Lower leg skin (tissue), 3 donors: ENCODE data around the gene GNAS.

Experiments used
- CTCF ChIP-seq, 3 donors: fragments of 450-650 bp; IDR thresholded peaks; one replicate each; pipeline ENCODE4 v1.5.1; 2016; ENCODE audit warnings: antibody characterized with exemption in 3 of 3, mild to moderate bottlenecking in 3 of 3, moderate library complexity in 2 of 3
- POLR2A ChIP-seq, 2 donors: fragments of 450-650 bp; IDR thresholded peaks; one replicate each; pipeline ENCODE4 v1.6.1; 2016 to 2017; ENCODE audit warnings: antibody characterized with exemption in 2 of 2, mild to moderate bottlenecking in 1 of 2, moderate library complexity in 1 of 2

GRCh38 chr20:58818586-58819285 is 33.8 kb upstream of the GNAS start:
- TF ChIP-seq CTCF (IDR thresholded peaks at IDR 0.05) (no peak), POLR2A (IDR thresholded peaks at IDR 0.05) (no peak)
